ENCODE measurements around the gene PLEKHH1.

Gene PLEKHH1

GRCh38 chr14:67638642-67639041, 105.6 kb downstream of the PLEKHH1 start:
- no peak for DNase-seq
